ENCODE data around the gene JAG1.

JAG1 gene

DNA sequence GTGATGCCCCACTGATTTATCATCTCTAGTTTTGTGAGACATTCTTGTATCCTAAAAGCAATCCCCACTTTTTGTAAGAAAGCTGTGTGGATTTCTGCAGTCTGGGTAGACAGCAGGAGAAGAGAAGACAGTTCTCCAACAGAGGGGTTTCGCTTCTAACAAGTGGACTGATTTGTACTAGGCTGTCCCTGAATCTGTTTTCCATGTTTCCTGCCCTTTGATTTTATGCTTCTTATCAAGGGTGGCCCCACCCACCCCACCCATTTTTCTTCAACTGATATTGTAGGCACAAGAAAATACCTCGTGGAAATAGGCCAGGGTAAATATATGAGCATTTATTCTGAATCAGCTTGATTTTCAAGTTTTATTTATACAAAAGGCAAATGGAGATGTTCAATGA, 25.7 kb upstream of the JAG1 start:
- DNase-seq (ENCODE audit: low read depth): no peak

- no peak for DNase-seq (ENCODE audit: low read depth)
These were observed 22.9 kb upstream of the JAG1 start for GRCh38 chr20:10696650-10697049.

GRCh38 chr20:10689385-10689784, 15.6 kb upstream of the JAG1 start:
- no peak for DNase-seq (ENCODE audit: low read depth)

DNA sequence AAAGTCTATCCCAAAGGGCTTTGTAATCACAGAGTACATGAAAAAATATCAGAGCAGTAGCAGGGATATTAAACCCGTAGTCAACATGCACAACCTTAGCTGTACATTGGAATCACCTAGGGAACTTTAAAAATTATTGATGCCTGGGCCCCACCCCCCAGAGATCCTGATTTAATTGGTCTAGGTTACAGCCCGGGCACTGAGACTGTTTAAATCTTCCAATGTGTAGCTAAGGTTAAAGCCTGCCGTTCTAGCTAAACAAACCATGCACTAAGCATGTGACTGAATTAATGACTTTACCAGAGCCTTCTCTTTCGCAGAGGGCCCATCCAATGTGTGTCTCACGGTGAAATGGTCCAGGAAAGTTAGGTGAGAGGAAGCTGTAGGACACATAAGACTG, 14.1 kb upstream of the JAG1 start:
- no peak for DNase-seq (ENCODE audit: low read depth)

- DNase-seq (ENCODE audit: low read depth): no peak
These were observed 12.7 kb upstream of the JAG1 start for GRCh38 chr20:10686356-10687133.

- no peak for DNase-seq (ENCODE audit: low read depth)
These were observed 9.7 kb upstream of the JAG1 start for GRCh38 chr20:10683537-10683936.

GRCh38 chr20:10682939-10683338, 9.1 kb upstream of the JAG1 start:
- no peak for DNase-seq (ENCODE audit: low read depth)

- no peak for DNase-seq (ENCODE audit: low read depth)
These were observed 7.7 kb upstream of the JAG1 start for GRCh38 chr20:10681494-10681893.

- DNase-seq (ENCODE audit: low read depth): no peak
These were observed 6.8 kb upstream of the JAG1 start for GRCh38 chr20:10680571-10680970.

DNA sequence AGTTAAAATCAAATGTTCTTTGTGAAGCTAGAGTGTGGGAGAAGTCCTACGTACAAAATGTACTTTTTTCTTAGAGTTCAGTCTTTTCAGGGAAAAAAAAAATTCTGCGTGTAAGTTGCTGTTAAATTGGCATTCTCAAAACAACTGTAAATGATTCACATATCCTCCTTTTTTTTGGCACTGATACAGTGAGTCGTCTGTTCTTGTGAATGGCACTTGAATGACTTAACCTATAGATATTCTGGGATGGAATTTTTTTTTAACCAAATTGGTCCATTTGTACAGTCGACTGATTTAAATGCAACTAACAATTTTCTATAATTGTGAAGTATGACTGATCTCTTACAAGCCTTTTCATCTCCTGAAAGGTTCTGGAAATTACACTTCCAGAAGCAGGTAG, 5.5 kb upstream of the JAG1 start:
- DNase-seq (ENCODE audit: low read depth): no peak

DNA sequence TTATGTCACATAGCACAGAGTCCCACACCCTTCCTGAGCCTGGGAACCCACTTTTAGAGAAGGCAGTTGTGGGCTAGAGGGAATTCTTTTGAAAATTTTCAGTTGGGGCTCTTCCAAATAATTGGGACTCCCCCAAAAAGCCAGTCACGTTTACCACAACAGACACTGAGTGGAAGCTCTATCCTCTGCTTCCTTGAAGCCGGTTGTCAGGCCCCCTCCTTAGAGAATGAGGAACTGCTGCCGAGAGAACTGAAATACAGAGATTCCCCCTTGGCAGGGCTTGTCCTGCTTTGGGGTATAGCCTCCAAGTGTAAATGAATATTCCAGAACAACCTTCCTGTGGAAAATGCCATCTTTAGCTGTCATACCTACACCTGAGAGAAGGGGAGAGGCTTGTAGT, 2.7 kb upstream of the JAG1 start:
- DNase-seq (ENCODE audit: low read depth): no peak

DNA sequence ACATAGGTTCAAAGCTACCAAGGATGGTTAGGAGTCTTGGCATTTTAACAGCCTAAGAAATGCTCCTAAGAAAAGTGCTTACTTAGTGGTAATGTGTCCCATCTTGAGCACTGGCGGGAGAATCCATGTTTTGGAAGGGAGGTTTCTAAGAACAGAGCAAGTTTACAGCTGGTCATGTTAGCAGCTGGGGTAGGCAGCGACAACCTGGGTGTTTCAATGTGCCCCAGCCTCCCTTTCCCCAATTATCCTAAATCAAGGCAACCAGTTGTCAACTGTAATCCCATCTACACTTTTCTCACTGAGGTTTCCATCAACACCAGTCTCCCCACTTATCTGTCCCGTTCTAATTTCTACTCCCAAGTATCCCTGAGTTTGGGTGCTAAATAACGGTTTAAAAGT, 1.6 kb upstream of the JAG1 start:
- DNase-seq (ENCODE audit: low read depth): no peak

DNA sequence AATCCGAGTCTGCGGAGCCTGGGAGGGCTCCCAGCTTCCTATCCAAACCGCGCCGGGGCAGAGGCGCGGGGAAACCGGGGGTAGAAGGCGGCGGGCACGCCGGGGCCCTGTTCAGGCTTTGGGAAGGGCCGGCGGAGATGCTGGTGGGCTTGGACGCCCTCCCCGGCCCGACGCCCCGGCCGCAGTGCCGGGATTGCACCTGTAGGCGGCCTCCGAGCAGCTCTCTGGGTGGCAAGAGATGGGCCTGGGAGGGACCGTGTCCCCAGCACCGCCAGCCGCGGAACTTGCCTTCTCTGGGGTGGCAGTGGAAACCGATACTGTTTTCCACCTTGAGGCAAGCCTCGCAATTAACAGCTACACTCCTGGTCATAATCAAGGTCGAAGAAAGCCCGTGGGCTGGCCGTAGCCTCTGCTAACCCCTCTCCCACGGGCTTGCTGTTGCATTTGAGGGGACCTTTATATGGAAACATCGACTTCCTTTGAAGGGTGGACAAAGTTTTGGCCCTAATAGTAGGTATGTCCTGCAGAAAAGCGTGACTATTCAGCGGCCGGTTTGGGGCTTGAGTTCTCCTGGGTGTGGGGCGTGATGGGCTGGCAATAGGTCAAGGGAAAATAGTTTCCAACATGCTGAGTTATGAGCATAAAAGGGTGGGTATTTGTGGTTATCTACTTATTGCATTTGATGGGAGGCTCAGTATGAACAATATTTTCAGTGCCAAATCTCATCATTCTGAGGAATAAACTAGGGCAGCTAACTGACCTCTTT, 1.1 kb upstream of the JAG1 start:
- no peak for DNase-seq (ENCODE audit: low read depth)

DNA sequence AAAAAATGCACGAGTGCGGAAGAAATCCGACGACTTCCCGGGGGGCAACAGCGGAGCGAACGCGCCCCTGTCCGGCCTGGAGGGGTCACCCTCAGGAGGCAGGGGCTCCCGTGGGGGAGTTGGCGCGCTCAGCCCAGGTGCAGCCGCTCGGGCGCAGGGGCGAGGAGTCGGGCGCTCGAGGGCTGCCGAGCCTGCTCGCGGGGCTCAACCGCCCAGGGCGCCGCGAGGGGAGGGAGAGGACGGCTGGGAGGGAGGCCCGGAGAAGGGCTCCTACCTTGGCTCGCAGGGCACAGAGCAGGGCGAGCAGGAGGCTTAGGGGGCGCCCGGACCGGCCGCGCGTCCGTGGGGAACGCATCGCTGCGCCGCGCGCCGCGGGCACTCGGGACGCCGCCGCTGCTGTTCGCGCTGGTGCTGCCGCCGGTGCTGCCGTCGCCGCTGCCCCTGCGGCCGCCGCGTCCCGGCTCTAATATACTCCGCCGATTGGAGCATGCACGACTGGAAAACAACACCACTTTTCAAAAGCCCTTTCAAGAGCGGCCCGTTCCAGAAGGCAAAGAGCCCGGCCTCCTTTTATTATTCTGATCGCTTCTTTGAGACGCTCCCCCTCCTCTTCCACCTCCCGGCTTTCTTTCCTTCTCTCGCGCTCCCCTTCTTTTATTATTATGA, 490 bp downstream of the JAG1 start:
- no peak for DNase-seq (ENCODE audit: low read depth)

DNA sequence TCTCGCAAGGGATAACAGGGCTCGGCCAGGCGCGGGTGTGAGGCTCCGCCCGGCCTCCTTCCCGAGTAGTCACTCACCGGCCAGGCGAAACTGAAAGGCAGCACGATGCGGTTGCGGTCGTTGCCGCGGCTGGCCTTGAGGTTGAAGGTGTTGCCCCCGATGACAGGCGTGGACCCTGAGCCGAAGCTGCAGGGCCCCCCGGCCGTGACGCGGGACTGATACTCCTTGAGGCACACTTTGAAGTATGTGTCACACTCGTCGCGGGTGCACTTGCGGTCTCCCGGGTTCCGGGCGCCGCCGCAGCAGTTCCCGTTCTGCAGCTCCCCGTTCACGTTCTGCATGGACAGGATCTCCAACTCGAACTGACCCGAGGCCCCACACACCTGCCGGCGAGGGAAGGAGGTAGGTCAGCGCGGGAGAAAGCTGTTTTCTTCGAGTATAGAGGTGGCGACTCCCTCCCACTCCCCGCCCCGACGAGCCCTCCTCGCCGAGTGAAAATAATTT, 1.1 kb downstream of the JAG1 start:
- DNase-seq (ENCODE audit: low read depth): no peak

- no peak for DNase-seq (ENCODE audit: low read depth)
These were observed 1.7 kb downstream of the JAG1 start for GRCh38 chr20:10671919-10672623.

GRCh38 chr20:10671221-10671918, 2.4 kb downstream of the JAG1 start:
- no peak for DNase-seq (ENCODE audit: low read depth)

DNA sequence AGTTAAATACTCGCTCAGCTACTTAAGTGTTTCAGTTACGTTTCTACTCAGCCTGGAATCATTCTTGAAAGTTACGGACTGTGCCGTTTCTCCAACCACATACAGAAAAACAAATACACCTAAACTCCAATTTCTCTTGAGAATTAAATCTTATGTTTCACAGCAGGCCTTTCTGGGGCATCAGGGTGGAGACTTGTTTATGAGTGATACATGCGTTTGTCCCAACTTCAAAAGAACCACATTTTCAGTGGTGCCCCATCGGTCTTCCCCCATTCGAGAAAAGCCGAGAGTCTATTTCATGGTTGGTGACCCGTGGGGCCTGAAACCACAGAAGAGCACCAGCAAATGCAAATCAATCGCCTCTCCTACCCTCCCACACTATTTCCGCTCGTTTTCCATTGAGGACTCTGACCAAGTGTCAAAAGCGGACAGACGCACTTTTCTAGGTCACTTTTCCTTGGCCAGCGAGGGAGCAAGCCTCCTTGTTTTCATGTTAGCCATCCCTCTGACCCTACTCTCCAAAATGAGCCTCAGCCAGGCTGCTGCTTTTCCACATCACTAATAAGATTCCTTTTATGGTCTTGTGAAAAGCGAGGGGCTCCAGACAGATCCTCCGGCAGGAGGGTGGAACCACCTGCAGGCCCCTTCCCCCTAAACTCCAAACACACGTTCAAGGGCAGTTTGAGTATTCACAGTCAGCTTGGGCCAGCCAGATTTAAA, 3.1 kb downstream of the JAG1 start:
- no peak for DNase-seq (ENCODE audit: low read depth)

DNA sequence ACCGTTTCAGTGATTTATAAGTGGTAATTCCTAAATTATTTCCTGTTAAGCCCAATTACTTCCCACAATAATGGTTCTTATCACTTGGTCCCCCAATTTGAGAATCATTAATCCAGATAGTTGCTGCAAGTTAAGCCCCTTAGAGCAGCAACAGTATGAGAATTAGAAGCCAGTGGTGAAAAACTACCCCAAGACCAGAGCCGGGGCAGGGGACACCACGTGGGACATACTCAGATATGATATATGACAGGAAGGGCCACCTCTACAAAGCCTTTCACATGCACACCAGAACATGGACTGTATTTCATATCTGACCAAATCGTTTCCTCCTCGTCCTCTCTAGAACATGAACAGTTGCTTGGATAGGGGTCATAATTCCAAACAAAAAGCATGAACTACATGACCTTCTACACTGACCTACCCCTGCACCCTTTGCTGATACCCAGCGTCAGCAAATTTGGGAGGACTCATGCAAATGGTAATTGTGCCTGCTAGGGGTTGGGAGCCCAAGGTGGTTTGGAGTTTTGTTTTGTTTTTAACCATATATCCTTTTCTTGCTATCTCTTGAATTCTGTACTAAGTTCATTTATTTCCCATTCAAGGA, 3.9 kb downstream of the JAG1 start:
- DNase-seq (ENCODE audit: low read depth): no peak

DNA sequence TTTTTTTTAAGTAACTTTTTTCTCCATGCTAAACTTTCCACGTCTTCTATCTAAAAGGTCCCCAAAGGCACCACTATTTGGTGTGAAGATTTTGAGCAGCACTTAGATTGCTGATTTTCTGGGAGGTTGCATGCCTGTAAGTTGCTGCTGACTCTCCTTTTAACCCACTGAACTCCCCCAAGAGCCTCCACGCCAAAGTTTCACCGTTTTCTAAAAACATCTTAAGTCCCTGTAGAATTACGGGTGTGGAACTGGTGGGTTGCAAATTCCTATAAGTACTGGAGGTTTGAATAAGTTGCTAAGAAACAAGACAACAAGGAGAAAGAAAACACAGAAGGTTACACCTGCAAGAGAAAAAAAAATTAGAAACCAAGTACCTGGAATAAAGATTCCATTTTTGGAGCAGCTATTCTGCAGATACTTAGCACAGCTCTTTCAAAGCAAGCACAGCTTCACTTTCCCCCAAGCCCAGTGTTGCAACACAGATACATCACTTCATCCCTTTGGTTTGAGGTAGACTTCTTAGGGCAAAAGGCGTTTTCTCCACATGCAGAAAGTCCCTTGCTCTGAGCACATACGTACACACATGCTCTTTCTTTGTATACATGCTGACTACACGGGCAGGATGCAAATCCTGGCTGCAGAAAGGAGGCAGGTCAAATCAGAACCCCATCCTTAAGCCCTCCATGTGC, 5.0 kb downstream of the JAG1 start:
- DNase-seq (ENCODE audit: low read depth): no peak

Measured in non-pigmented ciliary epithelial cell (primary cell).